H9 (cell line): ENCODE data around the gene PARP3. TPM values are rescaled to one million over a fixed set of nuclear protein-coding genes. Genes with fewer than 3 reads are reported as not detected.

Source experiments
- DNase-seq: peaks from one replicate; pipeline ENCODE4 v3.0.0-alpha.2; 2017
- H2AFZ ChIP-seq: one replicate; pipeline ENCODE4 v1.6.1; 2013; ENCODE audit warnings: mild to moderate bottlenecking, low read length, control low read depth, moderate library complexity
- H2AK5ac ChIP-seq: 2 replicates; pipeline ENCODE4 v1.6.1; 2013; ENCODE audit warnings: low read length, control low read depth, mixed read lengths; ENCODE audit not compliant: insufficient read length
- H2BK120ac ChIP-seq: one replicate; pipeline ENCODE4 v1.6.1; 2013; ENCODE audit warnings: low read depth, mild to moderate bottlenecking, low read length, control low read depth, inconsistent platforms; ENCODE audit not compliant: poor library complexity, severe bottlenecking
- H2BK12ac ChIP-seq: 2 replicates; pipeline ENCODE4 v1.6.1; 2013; ENCODE audit warnings: low read length, control low read depth, mixed read lengths, low read depth; ENCODE audit not compliant: insufficient read length
- H2BK15ac ChIP-seq: 2 replicates; pipeline ENCODE4 v1.6.1; 2013; ENCODE audit warnings: low read depth, low read length, control low read depth
- H2BK20ac ChIP-seq: one replicate; pipeline ENCODE4 v1.6.1; 2013; ENCODE audit warnings: low read depth, mild to moderate bottlenecking, low read length, control low read depth, inconsistent platforms; ENCODE audit not compliant: poor library complexity, severe bottlenecking
- H2BK5ac ChIP-seq: 2 replicates; pipeline ENCODE4 v1.6.1; 2013; ENCODE audit warnings: low read length, control low read depth, mixed read lengths; ENCODE audit not compliant: insufficient read length
- H3K14ac ChIP-seq: 2 replicates; pipeline ENCODE4 v1.6.1; 2013; ENCODE audit warnings: low read length, control low read depth; ENCODE audit not compliant: insufficient read depth
- H3K18ac ChIP-seq: 2 replicates; pipeline ENCODE4 v1.6.1; 2013; ENCODE audit warnings: low read depth, mild to moderate bottlenecking, mixed read lengths, low read length, control low read depth; ENCODE audit not compliant: insufficient read length
- H3K23ac ChIP-seq: 2 replicates; pipeline ENCODE4 v1.6.1; 2013; ENCODE audit warnings: low read length, control low read depth, mixed read lengths, low read depth; ENCODE audit not compliant: insufficient read length
- H3K23me2 ChIP-seq: 2 replicates; pipeline ENCODE4 v1.6.1; 2013; ENCODE audit warnings: low read depth, mild to moderate bottlenecking, mixed read lengths, low read length, control low read depth; ENCODE audit not compliant: insufficient read length, poor library complexity, severe bottlenecking
- H3K27ac ChIP-seq: 2 replicates; pipeline ENCODE4 v1.5.1; 2013; ENCODE audit warnings: low read length, control low read depth, mixed read lengths, low read depth; ENCODE audit not compliant: insufficient read length
- H3K27me3 ChIP-seq: 2 replicates; pipeline ENCODE4 v1.6.1; 2013; ENCODE audit warnings: low read length, control low read depth, inconsistent platforms; ENCODE audit not compliant: insufficient read depth
- H3K4ac ChIP-seq: 2 replicates; pipeline ENCODE4 v1.6.1; 2013; ENCODE audit warnings: low read depth, mild to moderate bottlenecking, control low read depth, inconsistent platforms, low read length, moderate library complexity
- H3K4me1 ChIP-seq: 2 replicates; pipeline ENCODE4 v1.6.1; 2013; ENCODE audit warnings: low read length, control low read depth, inconsistent platforms; ENCODE audit not compliant: insufficient read depth
- H3K4me2 ChIP-seq: 2 replicates; pipeline ENCODE4 v1.6.1; 2013; ENCODE audit warnings: low read length, control low read depth, mixed read lengths; ENCODE audit not compliant: insufficient read length, insufficient read depth
- H3K56ac ChIP-seq: 2 replicates; pipeline ENCODE4 v1.6.1; 2013; ENCODE audit warnings: low read depth, mild to moderate bottlenecking, mixed read lengths, low read length, control low read depth; ENCODE audit not compliant: insufficient read length
- H3K79me1 ChIP-seq: 2 replicates; pipeline ENCODE4 v1.6.1; 2013; ENCODE audit warnings: low read depth, mild to moderate bottlenecking, moderate library complexity, low read length, control low read depth, inconsistent platforms; ENCODE audit not compliant: insufficient read depth, poor library complexity, severe bottlenecking
- H3K79me2 ChIP-seq: 2 replicates; pipeline ENCODE4 v1.6.1; 2013; ENCODE audit warnings: low read length, control low read depth, inconsistent platforms; ENCODE audit not compliant: insufficient read depth
- H3K9ac ChIP-seq: 2 replicates; pipeline ENCODE4 v1.6.1; 2013; ENCODE audit warnings: low read length, control low read depth, mixed read lengths; ENCODE audit not compliant: insufficient read length; ENCODE audit errors: extremely low read depth
- H3K9me3 ChIP-seq: one replicate; pipeline ENCODE4 v1.6.1; 2013; ENCODE audit warnings: low read depth, low read length, inconsistent platforms; ENCODE audit not compliant: control insufficient read depth
- H3T11ph ChIP-seq: one replicate; pipeline ENCODE4 v1.6.1; 2013; ENCODE audit warnings: mild to moderate bottlenecking, low read length, control low read depth, inconsistent platforms
- H4K20me1 ChIP-seq: one replicate; pipeline ENCODE4 v1.6.1; 2013; ENCODE audit not compliant: control insufficient read depth, insufficient read length, insufficient read depth
- H4K5ac ChIP-seq: 2 replicates; pipeline ENCODE4 v1.6.1; 2013; ENCODE audit warnings: low read depth, mild to moderate bottlenecking, mixed read lengths, low read length, control low read depth; ENCODE audit not compliant: insufficient read length
- H4K8ac ChIP-seq: replicated peaks from 2 replicates; pipeline ENCODE4 v1.6.1; 2013; ENCODE audit warnings: low read length, control low read depth, mixed read lengths, low read depth; ENCODE audit not compliant: insufficient read length
- H4K91ac ChIP-seq: 2 replicates; pipeline ENCODE4 v1.6.1; 2013; ENCODE audit warnings: low read depth, mild to moderate bottlenecking, moderate library complexity, mixed read lengths, low read length, control low read depth; ENCODE audit not compliant: insufficient read length
- H3K27ac Mint-ChIP-seq, 3 experiments: 2 replicates in 2 of 3; 3 replicates in 1 of 3; pipeline ENCODE4 v1.8.0; 2020 to 2021; ENCODE audit warnings: mixed read lengths in 3 of 3, mild to moderate bottlenecking in 1 of 3, moderate library complexity in 1 of 3
- H3K27me3 Mint-ChIP-seq: 2 replicates; pipeline ENCODE4 v1.8.0; 2021; ENCODE audit warnings: low read depth, mild to moderate bottlenecking, moderate library complexity, mixed read lengths
- H3K36me3 Mint-ChIP-seq, 3 experiments: 2 replicates in 2 of 3; 3 replicates in 1 of 3; pipeline ENCODE4 v1.8.0; 2020 to 2021; ENCODE audit warnings: low read depth in 3 of 3, mixed read lengths in 3 of 3; ENCODE audit not compliant: insufficient read depth in 1 of 3
- H3K4me1 Mint-ChIP-seq, 2 experiments: 2 replicates each; pipeline ENCODE4 v1.8.0; 2020; ENCODE audit warnings: mixed read lengths in 2 of 2
- H3K4me3 Mint-ChIP-seq, 2 experiments: 2 replicates in 1 of 2; 3 replicates in 1 of 2; pipeline ENCODE4 v1.8.0; 2020 to 2021; ENCODE audit warnings: mild to moderate bottlenecking in 2 of 2, mixed read lengths in 2 of 2, moderate library complexity in 1 of 2
- H3K9me3 Mint-ChIP-seq, 2 experiments: 2 replicates in 1 of 2; 3 replicates in 1 of 2; pipeline ENCODE4 v1.8.0; 2020; ENCODE audit warnings: mild to moderate bottlenecking in 2 of 2, mixed read lengths in 2 of 2, moderate library complexity in 1 of 2
- WGBS: extraction: QIAGEN DNeasy Blood & Tissue Kit; methylation state at CpG from one replicate; pipeline ENCODE4 v1.1.7; 2013; ENCODE audit warnings: missing lambda C conversion rate, low lambda C conversion rate, mixed read lengths; ENCODE audit not compliant: insufficient read length; ENCODE audit errors: extremely low coverage; 5-methylcytosine and 5-hydroxymethylcytosine counted together
- total RNA-seq: library from RNA; stranded (reverse); gene quantifications from 2 replicates; pipeline ENCODE4 v1.2.1, GENCODE V29; 2021
- TF ChIP-seq, protein P1 (sequence below): fragments of 200-600 bp; sonication (generic); conservative IDR thresholded peaks from 3 replicates; pipeline ENCODE4 v1.8.0; 2021; ENCODE audit warnings: antibody characterized with exemption, mild to moderate bottlenecking

PARP3 gene
- total RNA-seq, 1 experiment from 2014 or later, result 1.3 TPM

DNA sequence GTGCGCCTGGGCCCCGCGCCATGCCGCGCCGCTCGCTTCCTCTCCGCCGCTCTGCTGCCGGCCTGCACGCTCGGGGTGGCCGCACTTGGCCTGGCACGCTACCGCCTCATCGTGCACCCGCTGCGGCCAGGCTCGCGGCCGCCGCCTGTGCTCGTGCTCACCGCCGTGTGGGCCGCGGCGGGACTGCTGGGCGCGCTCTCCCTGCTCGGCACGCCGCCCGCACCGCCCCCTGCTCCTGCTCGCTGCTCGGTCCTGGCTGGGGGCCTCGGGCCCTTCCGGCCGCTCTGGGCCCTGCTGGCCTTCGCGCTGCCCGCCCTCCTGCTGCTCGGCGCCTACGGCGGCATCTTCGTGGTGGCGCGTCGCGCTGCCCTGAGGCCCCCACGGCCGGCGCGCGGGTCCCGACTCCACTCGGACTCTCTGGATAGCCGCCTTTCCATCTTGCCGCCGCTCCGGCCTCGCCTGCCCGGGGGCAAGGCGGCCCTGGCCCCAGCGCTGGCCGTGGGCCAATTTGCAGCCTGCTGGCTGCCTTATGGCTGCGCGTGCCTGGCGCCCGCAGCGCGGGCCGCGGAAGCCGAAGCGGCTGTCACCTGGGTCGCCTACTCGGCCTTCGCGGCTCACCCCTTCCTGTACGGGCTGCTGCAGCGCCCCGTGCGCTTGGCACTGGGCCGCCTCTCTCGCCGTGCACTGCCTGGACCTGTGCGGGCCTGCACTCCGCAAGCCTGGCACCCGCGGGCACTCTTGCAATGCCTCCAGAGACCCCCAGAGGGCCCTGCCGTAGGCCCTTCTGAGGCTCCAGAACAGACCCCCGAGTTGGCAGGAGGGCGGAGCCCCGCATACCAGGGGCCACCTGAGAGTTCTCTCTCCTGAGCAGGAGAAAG lies 14.0 kb downstream of the PARP3 start:
- Histone ChIP-seq H3K27ac (no peak overlapping the region), H2BK20ac (no peak overlapping the region), H3K79me2 (no peaks in the 10 kb centered on the region), H2BK12ac (no peak overlapping the region), H2BK15ac (no peak overlapping the region), H3K4ac (no peak overlapping the region), H2AFZ (no peak overlapping the region), H3K56ac (no peak overlapping the region), H3T11ph (no peak overlapping the region), H3K23me2 (no peaks in the 10 kb centered on the region), H3K9me3 (no peaks in the 10 kb centered on the region), H3K9ac (no peak overlapping the region), H3K4me1 (no peaks in the 10 kb centered on the region), H4K8ac (no peak overlapping the region), H3K14ac (no peak overlapping the region), H4K91ac (no peak overlapping the region), H3K27me3 (peaks cover 21% of the 10 kb centered on the region), H3K18ac (no peak overlapping the region), H4K20me1 (no peaks in the 10 kb centered on the region), H3K79me1 (no peaks in the 10 kb centered on the region), H3K4me2 (peak overlapping the region; percentile 11), H4K5ac (no peak overlapping the region), H2BK120ac (no peak overlapping the region), H2AK5ac (no peak overlapping the region), H2BK5ac (no peak overlapping the region), H3K23ac (no peak overlapping the region)
- H3K27ac Mint-ChIP-seq, result no peak overlapping the region
- TF ChIP-seq, protein P1, sequence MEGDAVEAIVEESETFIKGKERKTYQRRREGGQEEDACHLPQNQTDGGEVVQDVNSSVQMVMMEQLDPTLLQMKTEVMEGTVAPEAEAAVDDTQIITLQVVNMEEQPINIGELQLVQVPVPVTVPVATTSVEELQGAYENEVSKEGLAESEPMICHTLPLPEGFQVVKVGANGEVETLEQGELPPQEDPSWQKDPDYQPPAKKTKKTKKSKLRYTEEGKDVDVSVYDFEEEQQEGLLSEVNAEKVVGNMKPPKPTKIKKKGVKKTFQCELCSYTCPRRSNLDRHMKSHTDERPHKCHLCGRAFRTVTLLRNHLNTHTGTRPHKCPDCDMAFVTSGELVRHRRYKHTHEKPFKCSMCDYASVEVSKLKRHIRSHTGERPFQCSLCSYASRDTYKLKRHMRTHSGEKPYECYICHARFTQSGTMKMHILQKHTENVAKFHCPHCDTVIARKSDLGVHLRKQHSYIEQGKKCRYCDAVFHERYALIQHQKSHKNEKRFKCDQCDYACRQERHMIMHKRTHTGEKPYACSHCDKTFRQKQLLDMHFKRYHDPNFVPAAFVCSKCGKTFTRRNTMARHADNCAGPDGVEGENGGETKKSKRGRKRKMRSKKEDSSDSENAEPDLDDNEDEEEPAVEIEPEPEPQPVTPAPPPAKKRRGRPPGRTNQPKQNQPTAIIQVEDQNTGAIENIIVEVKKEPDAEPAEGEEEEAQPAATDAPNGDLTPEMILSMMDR, result peak; percentile 74
- peak overlapping the region; percentile 43 to 68; a peak in 4 of 5 replicates for H3K4me3 Mint-ChIP-seq
- no peaks in the 10 kb centered on the region for H3K9me3 Mint-ChIP-seq
- no CpG with 5 or more reads among the region's 97 CpGs for WGBS
- peaks cover 74% of the 10 kb centered on the region for H3K27me3 Mint-ChIP-seq
- H3K36me3 Mint-ChIP-seq, result no peaks in the 10 kb centered on the region
- peaks cover 2 to 10% of the 10 kb centered on the region in 2 experiments; a peak in 3 of 4 replicates for H3K4me1 Mint-ChIP-seq
- DNase-seq, result peak; percentile 86
